ENCODE measurements around the gene FARS2. TPM values are rescaled to one million over a fixed set of nuclear protein-coding genes. Genes with fewer than 3 reads are reported as not detected.
A peak's percentile ranks its signal among the peaks of the same experiment; 100 is the strongest.

Gene FARS2
- total RNA-seq, 1 experiment from 2014 or later = 24.7 TPM

GRCh38 chr6:5378331-5378730, 117.0 kb downstream of the FARS2 start:
- no peak for DNase-seq (ENCODE audit: low read depth)

DNA sequence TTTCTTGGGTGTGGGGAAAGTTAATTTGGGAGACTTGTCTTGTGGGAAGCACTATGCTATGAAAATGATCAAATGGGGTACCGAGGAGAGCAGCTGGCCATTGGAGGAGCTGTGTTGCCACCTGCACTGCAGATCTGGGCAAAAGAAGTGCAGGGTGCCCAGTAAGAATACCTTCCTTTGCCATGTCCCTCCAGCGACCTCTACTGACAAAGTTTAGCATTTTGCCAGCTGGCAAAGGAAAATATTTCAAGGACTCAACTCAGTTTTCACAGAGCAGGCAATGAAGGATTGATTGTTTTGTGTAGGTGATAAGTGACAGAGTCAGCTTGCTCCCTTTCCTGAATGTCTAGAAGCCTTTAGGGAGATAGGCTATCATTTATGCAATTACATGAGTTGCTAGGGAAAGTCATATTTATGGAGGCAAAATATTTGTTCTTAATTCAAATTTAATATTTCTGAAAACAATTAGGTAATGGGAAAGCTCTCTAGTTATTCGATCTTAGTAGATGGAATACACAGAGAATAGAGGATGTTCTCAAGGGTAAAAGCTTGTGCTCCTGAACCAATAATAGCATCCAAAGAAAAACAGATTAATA, 118.4 kb downstream of the FARS2 start:
- DNase-seq (ENCODE audit: low read depth) = peak; percentile 36

DNA sequence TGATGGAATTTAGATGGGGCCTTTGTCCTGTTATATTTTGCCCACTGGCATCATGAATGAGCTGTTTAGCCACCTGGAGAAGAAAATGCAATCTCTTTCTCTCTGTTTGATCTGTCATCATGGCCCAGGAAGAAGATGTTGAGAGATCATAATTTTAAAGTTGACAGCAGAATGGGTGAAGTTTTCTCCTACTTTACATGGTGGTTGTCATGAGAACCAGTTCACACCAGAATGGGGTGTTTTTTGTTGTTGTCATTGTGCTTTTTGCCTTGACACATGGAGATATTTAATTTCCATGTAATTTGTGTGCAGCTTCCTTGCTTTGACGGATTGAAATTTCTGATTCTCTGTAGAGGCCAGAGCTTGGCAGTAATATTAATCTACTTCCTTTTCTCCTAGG, 122.5 kb downstream of the FARS2 start:
- no peak for DNase-seq (ENCODE audit: low read depth)

- DNase-seq (ENCODE audit: low read depth) = no peak
Observed at GRCh38 chr6:5384276-5384675, 123.0 kb downstream of the FARS2 start.

GRCh38 chr6:5388326-5388725, 127.0 kb downstream of the FARS2 start:
- DNase-seq (ENCODE audit: low read depth) = no peak

DNA sequence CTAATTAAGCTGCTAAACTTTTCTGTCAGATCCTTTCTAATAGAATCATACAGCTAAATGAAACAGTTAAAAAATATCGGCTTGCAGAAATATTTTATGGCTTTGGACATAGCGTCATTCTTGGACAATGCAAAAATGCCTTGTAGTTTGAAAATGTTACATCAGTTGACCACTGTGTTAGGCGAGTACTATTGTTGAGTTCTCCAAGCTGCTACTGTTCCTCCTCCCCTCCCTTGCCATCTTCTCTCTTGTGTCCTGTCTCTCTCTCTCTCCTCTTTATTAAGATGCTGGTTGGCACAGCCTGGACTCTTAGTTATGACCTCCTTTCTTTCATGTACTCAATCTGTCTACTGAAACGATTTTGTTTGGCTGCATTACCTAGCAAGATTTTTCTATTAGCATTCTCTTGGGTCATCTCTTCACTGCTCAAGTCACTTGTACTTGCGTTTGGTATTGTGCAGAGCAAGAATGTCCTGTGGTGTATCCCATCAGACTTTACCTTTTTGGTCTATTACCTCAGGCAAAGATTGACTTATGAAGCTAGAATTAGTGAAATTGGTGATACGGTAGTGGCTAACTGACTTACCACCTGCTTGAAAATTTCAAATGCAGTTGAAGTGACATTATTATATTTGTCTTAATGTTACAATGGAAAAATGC, 127.9 kb downstream of the FARS2 start:
- no peak for DNase-seq (ENCODE audit: low read depth)

DNA sequence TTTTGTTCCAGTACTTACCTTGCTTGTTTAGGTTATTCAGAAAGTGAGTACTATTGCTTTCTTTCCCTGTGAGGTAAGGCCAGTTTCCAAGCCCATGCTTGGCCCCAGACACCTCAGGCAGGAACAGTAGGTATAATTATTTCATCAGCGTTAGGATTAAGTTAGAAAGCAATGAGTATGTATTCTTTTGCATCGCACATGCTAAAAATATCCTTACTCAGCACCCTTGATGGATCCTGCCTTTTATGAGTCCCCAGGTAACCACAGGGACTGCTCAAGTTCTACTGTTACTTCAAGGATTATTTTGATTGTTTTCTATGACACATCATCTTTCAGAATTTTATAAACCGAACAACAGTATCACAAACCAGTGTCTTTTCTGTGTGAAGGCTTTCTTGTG, 128.9 kb downstream of the FARS2 start:
- no peak for DNase-seq (ENCODE audit: low read depth)

GRCh38 chr6:5394280-5394679, 133.0 kb downstream of the FARS2 start:
- no peak for DNase-seq (ENCODE audit: low read depth)

- DNase-seq (ENCODE audit: low read depth) = no peak
Observed at GRCh38 chr6:5395719-5396118, 134.4 kb downstream of the FARS2 start.

- DNase-seq (ENCODE audit: low read depth) = peak; percentile 29
Observed at GRCh38 chr6:5398530-5398929, 137.2 kb downstream of the FARS2 start.

GRCh38 chr6:5399391-5399790, 138.1 kb downstream of the FARS2 start:
- DNase-seq (ENCODE audit: low read depth) = no peak

DNA sequence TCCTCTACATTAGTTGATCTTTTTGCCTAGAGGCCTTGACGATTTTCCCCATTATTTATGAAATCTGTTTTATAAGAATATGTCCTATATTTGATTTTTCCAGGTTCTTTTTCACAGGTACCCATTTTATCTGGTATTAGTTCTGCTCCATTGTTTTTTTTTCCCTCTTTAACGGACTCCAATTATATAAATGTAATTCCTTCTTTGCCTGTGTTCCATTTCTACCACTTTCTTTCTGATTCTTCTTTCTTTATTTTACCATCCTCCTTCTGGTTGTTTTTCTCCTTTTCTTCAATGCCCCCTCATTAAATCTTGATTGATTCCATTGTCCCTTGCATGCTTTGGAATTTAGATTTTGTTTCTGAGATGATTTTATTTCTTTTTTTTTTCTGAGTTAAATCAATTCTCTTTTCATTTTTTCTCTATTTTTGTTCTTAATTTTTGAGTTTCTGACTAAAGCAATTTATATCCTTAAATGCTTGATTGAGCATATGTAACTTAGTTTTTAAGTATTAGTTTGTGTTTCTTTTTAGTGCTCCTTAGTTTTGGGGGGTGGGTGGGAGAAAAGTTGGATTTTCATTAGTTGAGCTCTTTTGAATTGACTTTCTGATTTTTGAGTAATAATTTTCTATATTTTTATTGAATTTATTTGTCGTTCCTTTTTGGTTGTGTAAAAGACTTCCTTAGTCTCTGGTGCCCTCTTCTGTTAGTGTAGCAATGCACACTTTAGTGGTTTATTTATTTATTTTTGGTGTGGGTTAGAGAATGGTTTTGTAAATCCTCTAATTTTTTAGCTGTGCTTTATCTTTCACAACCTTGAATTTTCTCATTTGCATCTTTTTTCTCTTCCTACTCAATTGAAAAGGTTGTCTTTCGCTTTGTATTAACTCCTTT, 140.8 kb downstream of the FARS2 start:
- peak; percentile 14 for DNase-seq (ENCODE audit: low read depth)

- DNase-seq (ENCODE audit: low read depth) = no peak
Observed at GRCh38 chr6:5403076-5403475, 141.8 kb downstream of the FARS2 start.

DNA sequence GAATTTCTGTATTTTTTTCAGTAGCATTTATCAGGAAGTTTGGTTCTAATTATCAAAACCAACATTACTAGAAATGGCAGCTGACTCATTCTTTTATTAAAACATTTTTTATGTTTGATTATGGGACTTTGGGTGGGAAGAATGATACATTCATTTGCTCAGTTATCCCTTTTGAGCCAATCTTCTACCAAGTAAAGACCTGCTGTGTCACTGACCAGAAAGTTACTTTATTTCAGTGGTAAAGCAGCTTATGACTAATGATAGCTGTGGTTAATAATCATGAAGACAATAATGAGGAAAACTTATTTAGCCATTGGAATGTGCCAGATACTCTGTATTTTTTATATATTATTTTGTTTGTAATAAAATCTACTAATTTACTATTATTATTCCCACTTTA, 142.3 kb downstream of the FARS2 start:
- DNase-seq (ENCODE audit: low read depth) = no peak

DNA sequence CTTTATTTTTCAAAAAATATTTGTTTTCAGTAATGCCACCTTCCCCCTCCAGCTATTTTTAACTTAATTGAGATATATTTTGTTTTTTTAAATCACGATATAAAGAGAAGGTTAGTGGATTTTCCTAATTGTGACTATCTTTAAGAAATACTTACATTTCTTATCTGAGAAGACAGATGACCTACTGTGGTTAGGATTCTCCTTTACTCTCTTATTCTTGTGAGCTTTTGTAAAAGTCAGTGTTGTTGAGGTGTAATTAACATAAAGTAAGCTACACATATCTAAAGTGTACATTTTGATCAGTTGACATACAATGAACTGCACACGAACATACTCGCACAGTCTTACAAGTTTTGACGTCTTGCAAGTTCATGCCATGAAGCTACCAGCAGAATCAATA, 144.7 kb downstream of the FARS2 start:
- DNase-seq (ENCODE audit: low read depth) = no peak

DNA sequence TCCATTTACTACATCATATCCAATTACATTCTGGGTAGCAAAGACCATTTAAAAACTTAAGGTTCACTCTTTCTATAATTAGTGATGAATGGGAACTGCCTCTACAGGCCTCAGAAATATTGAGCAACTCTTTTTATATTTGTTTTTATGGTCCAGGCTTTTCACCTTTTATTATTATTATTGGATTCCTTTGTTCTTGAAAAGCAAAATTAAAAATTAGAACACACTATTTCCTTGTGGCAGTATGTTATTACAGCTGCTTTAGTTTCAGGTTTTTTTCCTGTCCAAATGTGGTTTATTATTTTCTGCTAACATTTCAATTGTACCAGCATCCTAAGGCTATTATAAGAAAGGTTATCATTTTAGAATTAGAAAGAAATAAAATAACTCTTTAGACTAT, 150.1 kb downstream of the FARS2 start:
- no peak for DNase-seq (ENCODE audit: low read depth)

DNA sequence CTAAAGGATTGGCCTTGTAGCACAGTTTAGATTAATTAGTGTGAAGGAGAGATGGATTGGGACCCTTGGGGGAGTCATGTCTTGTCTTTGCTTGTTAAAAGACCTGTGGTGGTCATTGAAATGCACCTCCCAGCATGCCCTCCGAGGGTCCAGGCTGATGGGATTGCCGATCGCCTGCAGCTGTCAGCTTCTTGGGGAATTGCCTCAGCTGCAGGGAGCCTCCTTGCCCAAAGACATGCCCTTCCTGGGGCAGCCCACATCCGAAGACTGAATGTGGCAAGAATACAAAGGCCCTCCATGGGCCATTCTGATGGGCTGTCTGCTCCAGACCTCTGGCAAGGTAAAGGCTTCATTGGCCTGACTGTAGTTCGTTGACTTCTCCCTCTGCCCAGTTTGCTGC, 150.7 kb downstream of the FARS2 start:
- DNase-seq (ENCODE audit: low read depth) = no peak

GRCh38 chr6:5412663-5413062, 151.3 kb downstream of the FARS2 start:
- DNase-seq (ENCODE audit: low read depth) = no peak

DNA sequence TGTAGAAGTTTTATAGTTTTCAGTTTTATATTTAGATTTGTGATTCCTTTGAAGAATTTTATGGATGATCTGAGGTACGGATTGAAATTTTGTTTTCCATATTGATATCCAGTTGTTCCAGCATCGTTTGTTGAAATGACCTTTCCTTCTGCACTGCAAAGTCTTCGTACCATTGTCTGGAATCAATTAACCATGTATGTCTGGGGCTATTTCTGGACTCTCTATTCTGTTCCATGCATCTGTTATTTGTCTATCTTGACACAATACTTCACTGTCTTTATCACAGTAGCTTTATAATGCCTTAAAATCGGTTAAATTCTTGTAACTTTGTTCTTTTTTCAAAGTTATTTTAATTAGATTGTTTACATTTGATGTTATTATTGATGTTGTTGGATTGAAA, 154.9 kb downstream of the FARS2 start:
- DNase-seq (ENCODE audit: low read depth) = no peak

DNA sequence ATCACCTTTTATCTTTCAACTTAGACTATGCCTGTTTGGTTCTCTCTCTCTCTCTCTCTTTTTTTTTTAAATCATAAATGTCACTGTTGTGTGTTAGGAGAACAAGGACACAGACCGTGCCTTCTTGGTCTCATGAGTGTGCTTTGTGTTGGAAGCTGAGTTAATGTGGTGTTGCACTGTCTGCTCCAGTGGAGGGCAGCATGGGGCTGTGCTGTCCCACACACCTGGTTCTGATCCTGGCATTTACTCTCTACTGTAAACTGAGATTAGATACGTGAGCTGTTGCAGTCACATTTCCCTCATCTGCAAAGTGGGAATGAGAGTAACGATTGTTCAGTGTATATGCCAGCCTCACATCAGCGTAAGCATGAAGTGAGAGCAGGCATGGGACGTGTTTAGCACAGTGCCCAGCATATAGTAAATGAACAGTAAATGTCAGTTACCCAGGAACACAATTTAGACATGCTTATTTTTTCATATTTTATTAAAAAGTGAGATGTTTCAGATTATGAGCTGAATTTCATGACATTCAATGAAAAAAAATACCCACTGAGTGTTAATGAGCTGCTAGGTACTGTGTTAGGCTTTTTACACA, 161.1 kb downstream of the FARS2 start:
- DNase-seq (ENCODE audit: low read depth) = peak; percentile 56

DNA sequence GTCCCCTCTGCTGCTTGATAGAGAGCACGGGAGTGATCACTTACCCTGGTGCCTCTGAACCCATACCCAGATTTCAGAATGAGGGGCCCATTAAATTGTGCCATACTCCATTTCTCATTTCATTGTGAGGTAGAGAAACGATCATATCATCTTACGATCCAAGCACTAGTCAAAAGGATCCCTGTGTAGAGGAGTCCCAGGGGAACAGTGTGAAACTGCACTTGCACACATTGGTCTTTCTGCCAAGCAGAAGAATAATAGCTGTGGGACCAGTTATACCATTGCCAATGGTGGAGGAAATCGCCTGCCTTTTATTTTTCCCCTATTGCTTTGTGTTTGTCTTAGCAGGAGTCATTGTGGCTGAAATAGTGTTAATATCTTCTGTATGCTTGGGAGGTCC, 161.9 kb downstream of the FARS2 start:
- DNase-seq (ENCODE audit: low read depth) = no peak

GRCh38 chr6:5424726-5425125, 163.4 kb downstream of the FARS2 start:
- DNase-seq (ENCODE audit: low read depth) = no peak

GRCh38 chr6:5425267-5425666, 164.0 kb downstream of the FARS2 start:
- DNase-seq (ENCODE audit: low read depth) = no peak
